HG03460 (cell line): ENCODE data around the gene TIMM23.
"Not testable (repeated sequence)": the region's sequence is repeated elsewhere in the genome, so short reads cannot be mapped to it uniquely, and the experiment has no call there.

Experiments used
- ATAC-seq: cut with Tn5 transposase; IDR thresholded peaks from one replicate; pipeline ENCODE4 v1.9.1; 2021; ENCODE audit not compliant: unreplicated experiment

The TIMM23 gene

GRCh38 chr10:45972106-45972812 is at the start of gene TIMM23:
Gene TIMM23, plus strand, starts transcription at chr10:45972489. Its CDS starts 136 bp downstream, at chr10:45972625.
- ATAC-seq: peak; percentile 69

DNA sequence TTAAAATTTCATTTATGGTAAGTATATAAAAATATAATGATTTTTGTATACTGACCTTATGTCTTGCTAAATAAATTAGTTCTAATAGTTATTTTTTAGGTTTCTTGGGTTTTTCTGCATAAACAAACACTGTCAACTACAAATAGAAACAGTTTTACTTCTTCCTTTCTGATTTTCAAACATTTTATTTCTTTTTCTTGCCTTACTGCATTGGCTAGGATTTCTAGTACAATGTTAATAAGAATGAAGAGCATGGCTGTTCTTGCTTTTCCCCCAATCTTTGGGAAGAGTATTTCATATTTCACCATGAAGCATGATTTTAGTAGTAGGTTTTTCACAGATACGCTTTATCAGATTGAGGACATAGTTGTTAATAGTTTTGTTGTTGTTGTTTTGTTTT is 45.5 kb upstream of the TIMM23 start:
- ATAC-seq: not testable (repeated sequence)

DNA sequence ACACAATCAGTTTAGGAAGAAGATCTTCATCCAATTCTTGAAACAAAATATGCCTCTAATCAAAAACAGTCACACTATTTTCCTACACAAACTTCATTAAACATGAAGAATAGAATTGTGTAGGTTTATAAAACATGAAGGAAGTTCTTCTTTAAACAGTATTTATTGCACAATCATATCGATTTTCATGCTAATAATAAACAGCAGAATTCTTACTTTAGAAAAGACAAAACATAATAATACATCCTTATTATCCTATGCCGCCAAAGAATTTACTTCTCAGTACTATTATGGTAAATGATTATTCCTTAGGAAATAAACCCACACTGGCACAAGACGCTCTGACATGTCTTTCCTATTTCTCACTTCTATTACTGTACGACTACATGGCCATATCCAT is 41.0 kb upstream of the TIMM23 start:
- ATAC-seq: not testable (repeated sequence)

DNA sequence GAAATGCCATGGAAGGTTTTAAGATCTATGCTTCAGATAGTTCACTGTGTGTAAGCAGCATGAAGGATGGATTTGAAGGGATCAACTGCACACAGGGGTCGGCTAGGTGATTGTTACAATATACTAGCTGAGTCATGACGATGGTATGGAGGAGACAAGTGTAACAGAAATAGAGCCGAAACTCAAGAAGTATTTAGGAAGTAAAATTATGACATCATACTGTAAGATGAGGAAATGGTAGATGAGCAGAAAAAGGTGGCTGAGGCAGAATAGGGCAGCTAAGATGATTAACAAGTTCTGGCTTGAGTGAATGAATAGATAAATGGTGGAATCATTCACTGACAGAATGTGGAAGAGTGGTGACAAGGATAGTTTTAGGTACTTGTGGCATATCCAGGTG is 37.5 kb upstream of the TIMM23 start:
- not testable (repeated sequence) for ATAC-seq

- not testable (repeated sequence) for ATAC-seq
Observed at GRCh38 chr10:45939176-45939697, 33.1 kb upstream of the TIMM23 start.

DNA sequence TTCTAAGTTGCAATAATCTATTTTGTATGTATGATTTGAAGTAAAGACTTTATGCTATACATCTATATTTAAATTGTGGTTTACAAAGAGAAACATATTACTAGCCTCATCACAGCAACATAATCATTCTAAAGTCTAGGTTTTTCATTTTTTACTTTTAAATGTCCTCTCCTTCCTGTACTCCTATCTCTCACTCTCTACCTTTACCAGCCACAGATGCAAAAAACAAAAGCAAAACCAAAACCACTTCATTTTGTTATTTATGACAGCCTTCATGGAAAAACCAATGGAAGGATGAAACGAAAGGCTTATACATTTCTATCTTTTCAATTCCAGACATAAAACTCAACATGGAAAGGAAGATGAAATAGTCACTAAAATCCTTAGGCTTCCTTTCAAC is 31.1 kb upstream of the TIMM23 start:
- not testable (repeated sequence) for ATAC-seq

- not testable (repeated sequence) for ATAC-seq
Observed at GRCh38 chr10:45945476-45945875, 26.8 kb upstream of the TIMM23 start.

DNA sequence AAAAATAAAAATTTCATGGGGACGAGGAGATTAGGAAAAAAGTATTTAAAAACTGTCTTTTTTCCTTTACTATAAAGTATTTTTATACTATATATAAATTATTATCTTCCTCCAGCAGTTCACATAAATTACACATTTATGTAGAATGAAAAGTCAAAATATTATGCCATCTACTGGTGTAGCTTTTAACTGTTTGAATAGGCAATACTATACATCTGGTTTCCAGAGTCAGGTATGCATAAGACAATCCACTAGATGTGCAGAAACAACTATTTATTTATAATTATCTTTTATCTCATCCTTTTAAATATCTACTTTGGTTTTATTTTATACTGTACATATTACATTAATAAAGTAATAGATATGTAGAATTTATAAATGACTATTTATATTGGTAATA is 24.9 kb upstream of the TIMM23 start:
- ATAC-seq: not testable (repeated sequence)

GRCh38 chr10:45948801-45949200 is 23.5 kb upstream of the TIMM23 start:
- not testable (repeated sequence) for ATAC-seq

DNA sequence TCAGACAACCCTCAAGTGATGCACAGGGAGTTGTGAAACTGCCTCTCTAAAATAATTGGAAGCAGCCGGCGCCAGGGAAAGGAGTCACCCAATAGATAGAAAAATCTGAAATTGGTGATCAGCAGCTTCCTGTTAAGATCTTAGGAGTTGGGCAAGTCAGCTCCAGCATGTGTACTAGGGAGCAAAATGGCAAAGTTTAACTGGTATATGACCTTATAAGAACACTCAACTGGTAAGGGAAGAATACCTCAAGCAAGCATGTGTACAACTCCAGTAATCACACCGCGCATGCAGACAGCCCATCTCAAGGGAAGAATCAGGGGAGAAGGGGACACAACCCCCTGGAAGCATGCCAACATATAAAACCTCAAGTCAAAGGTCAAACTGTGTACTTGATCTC is 17.9 kb upstream of the TIMM23 start:
- not testable (repeated sequence) for ATAC-seq

DNA sequence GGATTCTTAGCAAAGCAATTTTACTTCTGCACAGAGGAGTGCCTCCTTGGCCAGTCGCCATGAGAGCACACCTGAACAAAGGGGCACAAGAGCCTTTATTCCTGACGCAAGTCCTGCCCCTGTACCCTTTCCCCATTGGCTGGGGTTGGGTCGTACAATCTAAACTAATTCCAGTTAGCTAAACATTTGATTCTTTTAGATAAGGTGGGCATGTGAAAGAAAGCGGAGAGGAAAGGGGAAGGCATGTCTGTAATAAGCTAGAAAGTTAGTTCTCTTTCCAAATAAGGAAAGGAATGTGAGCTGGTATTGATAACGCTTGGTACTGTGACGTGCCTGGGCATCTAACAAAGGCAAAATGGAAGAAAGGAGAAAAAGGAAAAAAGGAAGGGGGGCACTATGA is 15.7 kb upstream of the TIMM23 start:
- ATAC-seq: not testable (repeated sequence)

- not testable (repeated sequence) for ATAC-seq
Observed at GRCh38 chr10:45957928-45958327, 14.4 kb upstream of the TIMM23 start.

DNA sequence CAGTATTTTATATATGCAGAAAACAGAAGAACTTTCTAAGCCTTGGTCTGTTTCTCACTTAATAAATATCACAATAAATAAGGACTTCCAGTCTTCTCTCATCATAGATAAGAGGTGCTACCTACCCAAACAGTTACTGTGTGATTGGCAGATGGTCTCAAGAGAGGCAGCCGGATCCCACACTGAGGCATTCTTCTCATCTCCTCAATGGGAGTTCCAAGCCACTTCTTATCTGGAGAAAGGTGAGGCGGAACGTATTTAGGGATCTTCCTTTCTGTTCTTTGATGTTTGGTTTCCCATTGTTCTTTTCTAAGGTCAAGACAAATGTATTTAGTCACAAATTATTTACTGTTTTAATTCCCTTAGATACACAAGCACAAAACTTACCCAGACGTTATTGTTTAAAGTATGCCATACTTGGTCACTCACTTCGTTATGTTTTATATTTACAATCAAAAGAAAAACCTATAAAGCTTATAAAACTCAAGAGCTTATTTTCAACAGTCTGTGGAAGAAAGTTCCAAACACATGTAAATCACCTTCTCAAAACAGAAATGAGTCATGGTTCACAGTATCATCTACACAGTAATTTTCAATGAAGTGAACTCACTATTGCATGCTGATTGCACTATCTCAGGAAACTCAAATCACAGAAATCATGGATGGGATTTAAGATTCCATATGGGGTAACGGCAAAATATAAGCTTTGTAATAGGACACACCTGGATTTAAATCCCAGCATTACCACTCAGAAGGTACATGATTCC is 9.4 kb upstream of the TIMM23 start:
- not testable (repeated sequence) for ATAC-seq

DNA sequence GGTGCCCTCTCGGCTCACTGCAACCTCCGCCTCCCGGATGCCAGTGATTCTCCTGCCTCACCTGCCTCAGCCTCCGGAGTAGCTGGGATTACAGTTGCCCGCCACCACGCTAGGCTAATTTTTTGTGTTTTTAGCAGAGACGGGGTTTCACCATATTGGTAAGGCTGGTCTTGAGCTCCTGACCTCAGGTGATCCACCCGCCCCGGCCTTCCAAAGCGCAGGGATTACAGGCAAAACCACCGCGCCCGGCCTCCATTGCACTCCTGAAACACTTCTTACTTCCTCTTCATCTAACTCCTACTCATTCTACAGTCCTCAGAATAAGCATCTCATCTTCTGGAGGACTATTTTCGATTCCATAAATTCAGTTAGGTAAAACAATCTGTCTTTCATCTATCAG is 1.3 kb upstream of the TIMM23 start:
- not testable (repeated sequence) for ATAC-seq

DNA sequence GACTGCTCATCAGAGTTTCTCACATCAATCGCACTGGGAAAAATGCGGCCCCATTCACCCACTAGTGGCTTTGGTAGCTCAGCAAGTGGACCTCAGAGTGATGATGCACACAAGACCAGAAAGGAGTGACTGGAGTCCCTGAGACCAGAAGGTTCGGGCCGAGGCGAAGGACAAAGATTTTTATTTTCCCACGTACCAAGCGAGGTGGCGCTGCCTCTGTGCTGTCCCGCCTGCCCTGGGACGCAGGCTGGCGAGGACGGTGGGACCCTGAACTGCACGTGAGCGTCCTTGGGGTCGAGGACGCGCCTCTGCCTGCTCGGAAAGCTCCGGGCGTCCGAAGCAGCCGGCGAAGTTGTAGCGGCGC is 565 bp upstream of the TIMM23 start:
- peak; percentile 47 for ATAC-seq

DNA sequence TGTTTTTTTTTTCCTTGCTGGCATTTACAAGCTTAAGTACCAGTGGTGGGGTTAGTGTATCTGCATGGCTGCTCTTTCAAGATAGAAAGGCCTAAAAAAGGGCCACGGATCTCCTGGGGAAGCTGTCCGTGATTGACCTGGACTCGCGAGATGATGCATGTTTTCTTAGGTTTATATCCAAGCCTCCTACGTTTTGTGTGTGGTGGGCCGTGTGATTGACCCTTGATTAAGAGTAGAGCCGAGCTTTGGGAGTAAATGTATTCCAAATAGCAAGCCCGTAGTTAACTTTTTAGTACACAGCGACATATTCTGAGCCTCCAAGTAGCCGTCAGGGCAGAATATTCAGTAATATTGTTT is 502 bp downstream of the TIMM23 start:
- ATAC-seq: peak; percentile 21

- not testable (repeated sequence) for ATAC-seq
Observed at GRCh38 chr10:45974041-45974440, 1.8 kb downstream of the TIMM23 start.

GRCh38 chr10:45978554-45978953 is 6.3 kb downstream of the TIMM23 start:
- not testable (repeated sequence) for ATAC-seq

DNA sequence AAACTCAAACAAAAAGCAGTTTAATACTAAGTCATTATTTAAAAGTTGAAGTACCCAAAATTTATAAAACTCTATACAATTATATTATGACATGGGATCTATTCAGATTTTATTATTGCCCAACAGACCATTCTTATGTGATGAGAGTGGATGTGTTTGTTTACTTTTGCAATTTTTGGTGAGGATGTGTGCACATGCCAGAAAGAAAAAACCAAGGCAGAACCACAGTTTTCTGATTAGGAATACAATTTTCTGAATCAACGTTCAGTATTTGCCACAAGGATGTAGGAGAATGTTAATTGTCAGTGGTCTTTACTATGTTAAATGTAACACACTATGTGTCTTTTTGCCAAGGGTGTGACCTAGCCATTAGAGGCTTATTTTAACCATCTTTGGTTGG is 9.1 kb downstream of the TIMM23 start:
- not testable (repeated sequence) for ATAC-seq

DNA sequence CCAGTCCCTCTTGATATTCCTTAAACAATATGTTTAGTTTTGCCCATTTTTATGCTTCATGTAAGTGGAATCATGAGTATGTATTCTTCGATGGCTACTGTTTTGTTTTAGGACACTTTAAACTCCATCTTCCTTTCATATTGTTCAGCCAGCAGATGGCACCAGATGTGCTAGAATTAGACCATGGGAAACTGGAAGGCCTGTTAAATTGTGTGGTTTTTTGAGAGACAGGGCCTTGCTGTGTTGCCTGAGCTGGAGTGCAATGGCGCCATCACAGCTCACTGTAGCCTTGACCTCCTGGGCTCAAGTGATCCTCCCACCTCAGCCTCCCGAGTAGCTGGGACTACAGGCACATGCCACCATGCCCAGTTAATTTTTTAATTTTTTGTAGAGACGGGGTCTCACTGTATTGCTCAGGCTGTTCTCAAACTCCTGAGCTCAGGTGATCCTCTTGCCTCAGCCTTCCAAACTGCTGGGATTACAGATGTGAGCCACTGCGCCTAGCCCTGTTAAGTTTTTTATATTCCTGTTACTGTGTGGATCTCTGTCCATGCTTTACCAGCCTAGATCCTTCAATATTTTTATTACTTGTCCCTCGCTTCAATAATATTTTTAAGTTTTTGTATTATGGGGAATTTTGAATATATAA is 11.4 kb downstream of the TIMM23 start:
- not testable (repeated sequence) for ATAC-seq

- ATAC-seq: not testable (repeated sequence)
Observed at GRCh38 chr10:45984473-45984872, 12.2 kb downstream of the TIMM23 start.

DNA sequence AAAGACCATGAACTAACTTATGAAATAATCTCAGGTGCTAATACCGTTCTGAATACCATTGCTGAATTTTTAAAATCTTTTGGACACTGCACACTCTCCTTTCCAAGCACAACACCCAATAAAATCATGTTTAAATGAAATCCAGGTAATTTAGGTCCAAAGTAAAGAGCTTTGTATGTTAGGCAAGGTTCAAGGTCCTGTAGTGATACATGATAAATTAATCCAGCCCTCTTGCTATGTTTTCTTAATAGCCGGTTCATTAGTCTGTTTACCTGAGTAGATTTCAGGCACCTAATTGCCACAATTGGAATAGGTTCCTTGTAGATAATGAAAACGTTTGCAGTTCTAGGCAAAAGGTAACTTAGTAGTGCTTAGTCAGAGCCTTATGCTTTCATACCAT is 13.3 kb downstream of the TIMM23 start:
- ATAC-seq: not testable (repeated sequence)
